Activated B cell treated with CpG ODN at 0.5 μM for 24 hours (primary cell): ENCODE data around the gene SHC2. TPM values are rescaled to one million over a fixed set of nuclear protein-coding genes. Genes with fewer than 3 reads are reported as not detected.

Experiments
- ATAC-seq: fragments of 200-7000 bp; cut with Tn5 transposase; one replicate; pipeline ENCODE4 v1.10.0; 2021; ENCODE audit warnings: low read depth, mild to moderate bottlenecking, moderate library complexity
- CTCF ChIA-PET: fragments of 350-600 bp; sonication (Branson Sonifier 250); formaldehyde crosslinking; loops from one replicate; lab custom pipeline; 2021; ENCODE audit warnings: antibody characterized with exemption; lab: Charles Lee
- POLR2A ChIA-PET: fragments of 350-600 bp; sonication (Branson Sonifier 250); formaldehyde crosslinking; loops from one replicate; lab custom pipeline; 2021; ENCODE audit warnings: antibody characterized with exemption; lab: Charles Lee
- DNase-seq: peaks from one replicate; pipeline ENCODE4 v3.0.0; 2022
- H3K27ac Mint-ChIP-seq: one replicate; pipeline ENCODE4 v1.8.0; 2020; ENCODE audit warnings: mixed read lengths
- H3K27me3 Mint-ChIP-seq: one replicate; pipeline ENCODE4 v1.8.0; 2021; ENCODE audit warnings: mixed read lengths
- H3K36me3 Mint-ChIP-seq: one replicate; pipeline ENCODE4 v1.8.0; 2021; ENCODE audit warnings: low read depth, mixed read lengths
- H3K4me1 Mint-ChIP-seq: one replicate; pipeline ENCODE4 v1.8.0; 2021; ENCODE audit warnings: mixed read lengths
- H3K4me3 Mint-ChIP-seq: one replicate; pipeline ENCODE4 v1.8.0; 2020; ENCODE audit warnings: mild to moderate bottlenecking, mixed read lengths
- H3K9me3 Mint-ChIP-seq: one replicate; pipeline ENCODE4 v1.8.0; 2020; ENCODE audit warnings: mixed read lengths
- CTCF ChIP-seq: fragments of 200-600 bp; IDR thresholded peaks from one replicate; pipeline ENCODE4 v1.8.0; 2022; ENCODE audit warnings: antibody characterized with exemption, mild to moderate bottlenecking
- intact Hi-C: fragments of 100-400 bp; cut with micrococcal nuclease; formaldehyde crosslinking; loops from one replicate; pipeline ENCODE4 v1.15.1; 2024
- total RNA-seq: library from RNA; stranded (reverse); gene quantifications from 2 replicates; pipeline ENCODE4 v1.2.3, GENCODE V29; 2022

Gene SHC2
- total RNA-seq, 1 donor from 2014 or later, result not detected

- ATAC-seq (no peak), DNase-seq (no peak)
- Mint-ChIP-seq H3K4me1 (peaks cover 6% of the 10 kb centered on the region), H3K27ac (no peak overlapping the region), H3K4me3 (no peak overlapping the region), H3K27me3 (peaks cover 3% of the 10 kb centered on the region), H3K9me3 (peaks cover 3% of the 10 kb centered on the region), H3K36me3 (no peaks in the 10 kb centered on the region)
- POLR2A ChIA-PET, result no interaction called here
- intact Hi-C loops, result no loop called here
- CTCF ChIA-PET, result no interaction called here
- no peak for TF ChIP-seq CTCF
These were observed 14.5 kb upstream of the SHC2 start for GRCh38 chr19:475360-475759.

GRCh38 chr19:474126-475078 is 13.6 kb upstream of the SHC2 start:
- no peak for ATAC-seq
- CTCF ChIA-PET, result no interaction called here
- H3K4me1 Mint-ChIP-seq, result no peaks in the 10 kb centered on the region
- H3K4me3 Mint-ChIP-seq, result no peak overlapping the region
- H3K27me3 Mint-ChIP-seq, result peaks cover 3% of the 10 kb centered on the region
- H3K36me3 Mint-ChIP-seq, result no peaks in the 10 kb centered on the region
- TF ChIP-seq CTCF, result no peak
- POLR2A ChIA-PET, result no interaction called here
- intact Hi-C loops, result no loop called here
- no peaks in the 10 kb centered on the region for H3K9me3 Mint-ChIP-seq
- H3K27ac Mint-ChIP-seq, result no peak overlapping the region
- no peak for DNase-seq

GRCh38 chr19:472005-472858 is 11.4 kb upstream of the SHC2 start:
- DNase-seq (no peak), ATAC-seq (no peak)
- Mint-ChIP-seq H3K27ac (no peak overlapping the region), H3K36me3 (no peaks in the 10 kb centered on the region), H3K27me3 (peaks cover 3% of the 10 kb centered on the region), H3K9me3 (no peaks in the 10 kb centered on the region), H3K4me1 (no peaks in the 10 kb centered on the region), H3K4me3 (no peak overlapping the region)
- intact Hi-C loops, result no loop called here
- TF ChIP-seq CTCF, result no peak
- POLR2A ChIA-PET, result no interaction called here
- CTCF ChIA-PET, result no interaction called here

- Mint-ChIP-seq H3K4me1 (no peaks in the 10 kb centered on the region), H3K36me3 (no peaks in the 10 kb centered on the region), H3K9me3 (no peaks in the 10 kb centered on the region), H3K27me3 (peaks cover 3% of the 10 kb centered on the region), H3K4me3 (no peak overlapping the region), H3K27ac (no peak overlapping the region)
- intact Hi-C loops, result no loop called here
- ChIA-PET CTCF (no interaction called here), POLR2A (no interaction called here)
- ATAC-seq, result no peak
- DNase-seq, result no peak
- no peak for TF ChIP-seq CTCF
These were observed 9.9 kb upstream of the SHC2 start for GRCh38 chr19:470701-471100.

GRCh38 chr19:469833-470232 is 9.0 kb upstream of the SHC2 start:
- no peak overlapping the region for H3K4me3 Mint-ChIP-seq
- intact Hi-C loops, result no loop called here
- POLR2A ChIA-PET, result no interaction called here
- no peaks in the 10 kb centered on the region for H3K36me3 Mint-ChIP-seq
- H3K27me3 Mint-ChIP-seq, result no peaks in the 10 kb centered on the region
- H3K27ac Mint-ChIP-seq, result no peak overlapping the region
- no peak for ATAC-seq
- H3K4me1 Mint-ChIP-seq, result no peaks in the 10 kb centered on the region
- CTCF ChIA-PET, result no interaction called here
- no peaks in the 10 kb centered on the region for H3K9me3 Mint-ChIP-seq
- TF ChIP-seq CTCF, result no peak
- no peak for DNase-seq
